Measurements from ENCODE around the gene KANK2. TPM values are rescaled to one million over a fixed set of nuclear protein-coding genes. Genes with fewer than 3 reads are reported as not detected.

Gene KANK2
- total and polyA plus RNA-seq, 2 of the 13 experiments (the other 11 are each of a cell fraction or from before 2014, with no cell fraction given), result 5.7 to 12.9 TPM

- TF ChIP-seq ZMYM3 (CRISPR knock-in tag; IDR thresholded peaks at IDR 0.05), result peak; percentile 60; the same call in 1 of the 2 replicates
- TF ChIP-seq TAF1 (CRISPR knock-in tag; IDR thresholded peaks at IDR 0.05), result no peak
- no peak for TF ChIP-seq CBX5 (CRISPR knock-in tag; IDR thresholded peaks at IDR 0.05; ENCODE audit: borderline replicate concordance)
- TF ChIP-seq ZNF558 (CRISPR knock-in tag; IDR thresholded peaks at IDR 0.05; ENCODE audit: borderline replicate concordance), result no peak
- TF ChIP-seq NONO (IDR thresholded peaks at IDR 0.05), result no peak
- TF ChIP-seq NONO (CRISPR knock-in tag; conservative IDR thresholded peaks at IDR 0.05), result no peak
- no peak for TF ChIP-seq ZNF891 (CRISPR knock-in tag; IDR thresholded peaks at IDR 0.05)
- no peak for TF ChIP-seq ZNF253 (CRISPR knock-in tag; IDR thresholded peaks at IDR 0.05; ENCODE audit: borderline replicate concordance)
- TF ChIP-seq SRSF1 (optimal IDR thresholded peaks at IDR 0.05; ENCODE audit: low read depth, low read length), result no peak
- no peak for TF ChIP-seq TFAP4 (IDR thresholded peaks at IDR 0.05; ENCODE audit: borderline replicate concordance, low read depth)
- no peak for TF ChIP-seq MAZ (IDR thresholded peaks at IDR 0.05; ENCODE audit: borderline replicate concordance, low read depth, low read length)
- TF ChIP-seq MAZ (CRISPR knock-in tag; IDR thresholded peaks at IDR 0.05; ENCODE audit: low read depth), result no peak
- 0 out of 2 replicates have a peak, but pooled peaks have one; percentile 32 for TF ChIP-seq ZNF563 (CRISPR knock-in tag; IDR thresholded peaks at IDR 0.05)
- no peak for TF ChIP-seq HOXD1 (CRISPR knock-in tag; IDR thresholded peaks at IDR 0.05)
- TF ChIP-seq RXRB (CRISPR knock-in tag; IDR thresholded peaks at IDR 0.05; ENCODE audit: borderline replicate concordance), result no peak
- TF ChIP-seq KDM3A (CRISPR knock-in tag; IDR thresholded peaks at IDR 0.05; ENCODE audit: low read depth), result no peak
- no peak for TF ChIP-seq GATAD1 (CRISPR knock-in tag; IDR thresholded peaks at IDR 0.05)
- TF ChIP-seq ZNF816 (CRISPR knock-in tag; IDR thresholded peaks at IDR 0.05; ENCODE audit: borderline replicate concordance), result no peak
- TF ChIP-seq HNRNPK (IDR thresholded peaks at IDR 0.05; ENCODE audit: low read depth, low read length, poor library complexity, severe bottlenecking), result peak; percentile 58
- no peak for TF ChIP-seq ZBTB8A (CRISPR knock-in tag; IDR thresholded peaks at IDR 0.05; ENCODE audit: borderline replicate concordance, low read depth)
- 0 out of 2 replicates have a peak, but pooled peaks have one; percentile 11 for TF ChIP-seq ZNF740 (CRISPR knock-in tag; IDR thresholded peaks at IDR 0.05)
- no peak for TF ChIP-seq POLR2G (IDR thresholded peaks at IDR 0.05; ENCODE audit: low read depth, low read length)
- no peak for TF ChIP-seq RELA (CRISPR knock-in tag; IDR thresholded peaks at IDR 0.05)
- TF ChIP-seq ZNF629 (CRISPR knock-in tag; conservative IDR thresholded peaks at IDR 0.05), result peak; percentile 93
- TF ChIP-seq ZNF747 (CRISPR knock-in tag; IDR thresholded peaks at IDR 0.05; ENCODE audit: borderline replicate concordance), result no peak
- no peak for TF ChIP-seq FOXA3 (CRISPR knock-in tag; IDR thresholded peaks at IDR 0.05)
- no peak for TF ChIP-seq NPAS2 (CRISPR knock-in tag; IDR thresholded peaks at IDR 0.05; ENCODE audit: borderline replicate concordance)
- no peak for TF ChIP-seq MTF1 (CRISPR knock-in tag; IDR thresholded peaks at IDR 0.05)
- no peak for TF ChIP-seq ZNF749 (CRISPR knock-in tag; IDR thresholded peaks at IDR 0.05; ENCODE audit: borderline replicate concordance)
- no peak for TF ChIP-seq ZNF678 (CRISPR knock-in tag; IDR thresholded peaks at IDR 0.05)
- no peak for TF ChIP-seq GLI4 (CRISPR knock-in tag; IDR thresholded peaks at IDR 0.05; ENCODE audit: borderline replicate concordance)
- peak; percentile 25; the same call in 1 of the 2 replicates for TF ChIP-seq ATF7-NPFF (CRISPR knock-in tag; IDR thresholded peaks at IDR 0.05; ENCODE audit: low read depth)
These were observed 698 bp downstream of the KANK2 start (continued) for GRCh38 chr19:11196406-11197287.

Data from HepG2 (cell line).